Measurements from ENCODE around the gene S1PR2. TPM values are rescaled to one million over a fixed set of nuclear protein-coding genes. Genes with fewer than 3 reads are reported as not detected.

Gene S1PR2
- total and polyA plus RNA-seq, 9 of the 15 experiments (the other 6 are each of a cell fraction or from before 2014, with no cell fraction given) = 1.5 to 3.9 (median 2.0) TPM

DNA sequence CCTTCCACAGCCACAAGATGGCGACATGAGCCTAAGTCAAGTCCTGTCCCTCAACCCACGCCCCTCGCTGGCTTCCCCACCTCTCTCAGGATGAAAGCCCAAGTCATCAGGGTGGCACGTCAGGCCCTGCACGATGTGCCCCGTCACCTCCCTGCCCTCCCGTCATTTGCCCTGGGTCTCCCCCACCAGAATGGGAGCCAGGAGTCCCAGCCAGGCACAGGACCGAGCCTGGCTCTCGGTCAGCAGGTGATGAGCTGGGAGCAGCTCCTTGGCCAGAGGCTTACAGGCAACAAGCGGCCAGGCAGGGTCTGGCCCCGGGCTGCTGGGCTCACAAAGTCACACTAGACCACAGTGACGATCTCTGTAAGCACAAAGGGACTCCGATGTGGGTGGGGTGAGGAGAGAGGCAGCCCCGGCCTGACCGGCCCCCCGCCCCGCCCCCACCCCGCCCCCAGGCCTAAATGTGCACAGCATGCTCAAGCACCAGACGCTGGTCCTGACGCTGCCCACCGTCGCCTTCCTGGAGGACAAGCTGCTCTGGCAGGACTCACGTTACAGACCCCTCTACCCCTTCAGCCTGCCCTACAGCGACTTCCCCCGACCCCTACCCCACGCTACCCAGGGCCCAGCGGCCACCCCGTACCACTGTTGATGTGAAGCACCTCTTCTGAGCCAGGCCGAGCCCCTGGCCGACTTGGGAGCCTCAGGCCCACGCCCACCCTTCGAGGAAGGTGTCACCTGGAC, 28.2 kb upstream of the S1PR2 start (continued):
- TF ChIP-seq, protein P1, sequence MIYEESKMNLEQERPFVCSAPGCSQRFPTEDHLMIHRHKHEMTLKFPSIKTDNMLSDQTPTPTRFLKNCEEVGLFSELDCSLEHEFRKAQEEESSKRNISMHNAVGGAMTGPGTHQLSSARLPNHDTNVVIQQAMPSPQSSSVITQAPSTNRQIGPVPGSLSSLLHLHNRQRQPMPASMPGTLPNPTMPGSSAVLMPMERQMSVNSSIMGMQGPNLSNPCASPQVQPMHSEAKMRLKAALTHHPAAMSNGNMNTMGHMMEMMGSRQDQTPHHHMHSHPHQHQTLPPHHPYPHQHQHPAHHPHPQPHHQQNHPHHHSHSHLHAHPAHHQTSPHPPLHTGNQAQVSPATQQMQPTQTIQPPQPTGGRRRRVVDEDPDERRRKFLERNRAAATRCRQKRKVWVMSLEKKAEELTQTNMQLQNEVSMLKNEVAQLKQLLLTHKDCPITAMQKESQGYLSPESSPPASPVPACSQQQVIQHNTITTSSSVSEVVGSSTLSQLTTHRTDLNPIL (CRISPR knock-in tag; IDR thresholded peaks at IDR 0.05) = no peak
- peak; percentile 85 for TF ChIP-seq STAG1 (CRISPR knock-in tag; IDR thresholded peaks at IDR 0.05; ENCODE audit: borderline replicate concordance)
- peak; percentile 66; the same call in 1 of the 2 replicates for TF ChIP-seq MYNN (IDR thresholded peaks at IDR 0.05)
- no peak for TF ChIP-seq MYNN (CRISPR knock-in tag; IDR thresholded peaks at IDR 0.05)
- TF ChIP-seq HDAC1 (IDR thresholded peaks at IDR 0.05) = peak in 1 of 2 experiments; percentile 15; a peak in 1 of 4 replicates
- no peak for TF ChIP-seq KAT2B (IDR thresholded peaks at IDR 0.05; ENCODE audit: low read depth, low read length)
- peak; percentile 40 for TF ChIP-seq SUPT5H (IDR thresholded peaks at IDR 0.05)
- TF ChIP-seq ESRRA (IDR thresholded peaks at IDR 0.05; ENCODE audit: borderline replicate concordance, low read depth) = peak; percentile 62

DNA sequence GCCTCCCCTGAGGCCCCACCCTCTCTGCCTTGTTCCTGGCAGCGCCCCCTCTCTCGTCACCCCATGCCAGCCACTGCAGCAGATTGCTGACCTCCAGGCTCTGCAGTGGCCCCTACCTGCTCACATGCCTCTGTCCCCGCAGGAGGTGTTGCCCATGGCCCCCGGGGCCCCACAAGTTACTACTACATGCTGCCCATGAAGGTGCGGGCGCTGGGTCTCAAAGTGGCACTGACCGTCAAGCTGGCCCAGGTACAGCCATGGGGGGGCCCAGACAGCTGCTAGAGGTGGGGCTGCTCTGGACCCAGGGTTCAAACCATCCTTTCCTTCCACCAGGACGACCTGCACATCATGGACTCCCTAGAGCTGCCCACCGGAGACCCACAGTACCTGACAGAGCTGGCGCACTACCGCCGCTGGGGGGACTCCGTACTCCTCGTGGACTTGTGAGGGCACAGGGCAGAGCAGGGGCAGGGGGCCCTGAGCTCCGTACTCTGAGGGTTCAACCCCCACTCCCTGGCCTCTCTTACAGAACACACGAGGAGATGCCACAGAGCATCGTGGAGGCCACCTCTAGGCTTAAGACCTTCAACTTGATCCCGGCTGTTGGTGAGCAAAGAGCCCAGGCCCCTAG, 27.1 kb upstream of the S1PR2 start:
- H4K20me1 ChIP-seq (replicated peaks; ENCODE audit: control insufficient read depth, insufficient read depth, low read length) = no peaks in the 10 kb centered on the region; the same call in 1 of the 2 replicates
- no peak overlapping the region for H3K4me3 ChIP-seq
- DNase-seq (ENCODE audit: extremely low read depth in 1 of 4, low spot score in 3 of 4) (no peak), ATAC-seq (no peak), FAIRE-seq (no peak)
- intact Hi-C loops (cut with micrococcal nuclease) = loop anchor here (2.0 kb wide), 1 partner anchor 131 kb away; no protein-coding TSS in a partner anchor
- in situ Hi-C loops (cut with MboI) = no loop called here
- CTCF ChIA-PET (ENCODE audit: low intra/inter-chr PET ratio) = interaction anchor here (5.5 kb wide), 1 partner anchor 132 kb away, joined by 72 read pairs; no protein-coding TSS in a partner anchor
- H3K4me1 ChIP-seq (replicated peaks in 1 of 2; ENCODE audit: control insufficient read depth in 2 of 2, insufficient read depth in 2 of 2, low read length in 2 of 2) = peaks cover 5 to 42% of the 10 kb centered on the region in 2 experiments; a peak in 3 of 5 replicates
- 93% methylated on average over 18 of the region's 18 CpGs for WGBS (ENCODE audit: insufficient coverage, low coverage, missing lambda C conversion rate)
- peaks cover 15% of the 10 kb centered on the region for H3K79me2 ChIP-seq (ENCODE audit: control insufficient read depth, insufficient read depth, low read length)
- no peak overlapping the region for H2AFZ ChIP-seq (ENCODE audit: low read depth, low read length)
- no TSS peak for BruUV-seq (replicated peaks)
- H3K4me2 ChIP-seq (ENCODE audit: insufficient read depth, low read length) = no peak overlapping the region
- H3K27me3 ChIP-seq (ENCODE audit: control insufficient read depth in 2 of 2, insufficient read depth in 2 of 2, low read length in 2 of 2) = no peaks in the 10 kb centered on the region
- H3K9me3 ChIP-seq (replicated peaks; ENCODE audit: control insufficient read depth, insufficient read depth, low read depth, low read length) = no peaks in the 10 kb centered on the region
- peaks cover 60% of the 10 kb centered on the region for H3K36me3 ChIP-seq (ENCODE audit: control insufficient read depth, insufficient read depth, low read length)
- peak overlapping the region; percentile 15; the same call in 1 of the 3 replicates for H3K27ac ChIP-seq (ENCODE audit: extremely low read depth, low read depth, low read length)
- POLR2A ChIA-PET = interaction anchor here (0.7 to 3.4 kb wide), 9 partner anchors 12 to 136 kb away, joined by 3 to 23 read pairs (median 5); partner anchors contain the start of genes DNMT1, ICAM1 and RAVER1
- H3K9me1 ChIP-seq (ENCODE audit: control insufficient read depth, insufficient read depth, low read length) = no peaks in the 10 kb centered on the region
- TF ChIP-seq DIDO1 (tag; IDR thresholded peaks at IDR 0.05; ENCODE audit: low read depth) (no peak), HIVEP1 (CRISPR knock-in tag; IDR thresholded peaks at IDR 0.05) (no peak), MEF2A (IDR thresholded peaks at IDR 0.05; ENCODE audit: control insufficient read depth, low read depth, low read length) (no peak), RBM22 (IDR thresholded peaks at IDR 0.05; ENCODE audit: low read depth, low read length, poor library complexity, severe bottlenecking) (peak; percentile 66), GABPB1 (CRISPR knock-in tag; IDR thresholded peaks at IDR 0.05) (no peak), RBFOX2 (IDR thresholded peaks at IDR 0.05; ENCODE audit: low read depth, low read length) (peak; percentile 68), TEAD1 (CRISPR knock-in tag; IDR thresholded peaks at IDR 0.05) (no peak), POLR2G (IDR thresholded peaks at IDR 0.05; ENCODE audit: low read depth, low read length) (peak; percentile 60), SMARCB1 (IDR thresholded peaks at IDR 0.05; ENCODE audit: insufficient read length, low read depth) (no peak), ELF2 (CRISPR knock-in tag; IDR thresholded peaks at IDR 0.05) (no peak), PHTF2 (CRISPR knock-in tag; IDR thresholded peaks at IDR 0.05) (no peak)
- 0 out of 4 replicates have a peak overlapping the region, but pooled peaks of 1 of the 2 experiments have one; percentile 23 for H3K9ac ChIP-seq (ENCODE audit: insufficient read depth in 1 of 2, low read depth in 2 of 2, low read length in 2 of 2)

Data from K562 (cell line).